DOHH2 (cell line): Measurements from ENCODE around the gene CUTC.
A peak's percentile ranks its signal among the peaks of the same experiment; 100 is the strongest.
"Not testable (repeated sequence)": the region's sequence is repeated elsewhere in the genome, so short reads cannot be mapped to it uniquely, and the experiment has no call there.

ENCODE experiments used
- H3F3A ChIP-seq: fragments of 200-600 bp; sonication (generic), shearing (Covaris generic); 2 replicates; pipeline ENCODE4 v1.6.0; 2016; ENCODE audit warnings: antibody characterized with exemption, mild to moderate bottlenecking; ENCODE audit not compliant: control insufficient read depth, insufficient read depth
- H3K27ac ChIP-seq: fragments of 200-600 bp; sonication (generic); 2 replicates; pipeline ENCODE4 v1.5.1; 2014; ENCODE audit warnings: low read depth, mild to moderate bottlenecking, low read length, moderate library complexity
- H3K27me3 ChIP-seq: fragments of 200-600 bp; sonication (generic); 2 replicates; pipeline ENCODE4 v1.6.1; 2014; ENCODE audit warnings: mild to moderate bottlenecking, low read length, mixed read lengths; ENCODE audit not compliant: control insufficient read depth
- H3K36me3 ChIP-seq: fragments of 200-600 bp; sonication (generic); 2 replicates; pipeline ENCODE4 v1.6.1; 2014; ENCODE audit warnings: mild to moderate bottlenecking, low read length, moderate library complexity, mixed read lengths; ENCODE audit not compliant: control insufficient read depth
- H3K4me1 ChIP-seq: fragments of 200-600 bp; sonication (generic); 2 replicates; pipeline ENCODE4 v1.6.1; 2014; ENCODE audit warnings: mild to moderate bottlenecking, low read length, mixed read lengths; ENCODE audit not compliant: control insufficient read depth
- H3K4me2 ChIP-seq: fragments of 200-600 bp; sonication (generic); 2 replicates; pipeline ENCODE4 v1.6.0; 2014; ENCODE audit warnings: mild to moderate bottlenecking, low read length, moderate library complexity
- H3K4me3 ChIP-seq: fragments of 200-600 bp; sonication (generic); 2 replicates; pipeline ENCODE4 v1.5.1; 2014; ENCODE audit warnings: mild to moderate bottlenecking, low read length, mixed read lengths
- H3K79me2 ChIP-seq: fragments of 200-600 bp; sonication (generic); 2 replicates; pipeline ENCODE4 v1.6.1; 2014; ENCODE audit warnings: mild to moderate bottlenecking, low read length, mixed read lengths; ENCODE audit not compliant: control insufficient read depth
- H3K9me2 ChIP-seq: fragments of 200-600 bp; sonication (generic); replicated peaks from 2 replicates; pipeline ENCODE4 v1.6.1; 2014; ENCODE audit warnings: mild to moderate bottlenecking, low read length, mixed read lengths; ENCODE audit not compliant: control insufficient read depth
- H3K9me3 ChIP-seq: fragments of 200-600 bp; sonication (generic); 2 replicates; pipeline ENCODE4 v1.6.1; 2014; ENCODE audit warnings: antibody characterized with exemption, low read length, mixed read lengths; ENCODE audit not compliant: control insufficient read depth, insufficient read depth
- H4K20me1 ChIP-seq: fragments of 200-600 bp; sonication (generic); 2 replicates; pipeline ENCODE4 v1.6.0; 2014; ENCODE audit warnings: low read depth, mild to moderate bottlenecking, antibody characterized with exemption, low read length, moderate library complexity; ENCODE audit not compliant: control insufficient read depth, insufficient read depth
- EZH2phosphoT487 ChIP-seq: fragments of 200-600 bp; sonication (generic); IDR thresholded peaks from 2 replicates; pipeline ENCODE4 v1.6.1; 2017; ENCODE audit warnings: borderline replicate concordance, mild to moderate bottlenecking, antibody characterized with exemption, low read length, moderate library complexity, mixed read lengths
- TF ChIP-seq, protein P1 (sequence below): fragments of 200-600 bp; sonication (generic); IDR thresholded peaks from one replicate; pipeline ENCODE4 v1.5.1; 2014; ENCODE audit warnings: antibody characterized with exemption, mild to moderate bottlenecking, low read depth, low read length; ENCODE audit not compliant: poor library complexity, severe bottlenecking

CUTC gene

DNA sequence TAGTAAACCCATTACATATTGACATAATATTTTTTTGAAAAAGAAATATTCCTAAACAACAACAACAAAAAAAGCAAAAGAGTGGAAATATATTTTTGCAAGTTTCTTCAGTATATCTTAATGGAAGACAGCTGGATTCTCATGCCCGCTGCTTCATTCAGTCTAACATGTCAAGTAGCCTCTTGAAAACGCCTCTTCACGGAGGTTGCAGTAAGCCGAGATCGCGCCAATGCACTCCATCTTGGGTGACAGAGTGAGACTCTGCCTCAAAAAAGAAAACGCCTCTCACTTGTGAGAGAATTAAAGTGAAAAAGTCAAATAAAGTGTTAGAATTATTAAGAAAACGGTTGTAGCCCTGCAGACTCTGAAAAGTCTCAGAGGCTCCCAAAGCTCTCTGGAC lies 1.3 kb downstream of the CUTC start:
- Histone ChIP-seq H3K4me1 (peaks cover 21% of the 10 kb centered on the region), H3K9me3 (no peaks in the 10 kb centered on the region), H3K36me3 (peaks cover 62% of the 10 kb centered on the region), H3K27ac (no peak overlapping the region), H3K9me2 (no peaks in the 10 kb centered on the region), H3K79me2 (peaks cover 70% of the 10 kb centered on the region), H3K4me2 (peak overlapping the region; percentile 86), H3K4me3 (peak overlapping the region; percentile 53), H4K20me1 (no peaks in the 10 kb centered on the region), H3F3A (no peaks in the 10 kb centered on the region), H3K27me3 (no peaks in the 10 kb centered on the region)
- TF ChIP-seq, protein P1, sequence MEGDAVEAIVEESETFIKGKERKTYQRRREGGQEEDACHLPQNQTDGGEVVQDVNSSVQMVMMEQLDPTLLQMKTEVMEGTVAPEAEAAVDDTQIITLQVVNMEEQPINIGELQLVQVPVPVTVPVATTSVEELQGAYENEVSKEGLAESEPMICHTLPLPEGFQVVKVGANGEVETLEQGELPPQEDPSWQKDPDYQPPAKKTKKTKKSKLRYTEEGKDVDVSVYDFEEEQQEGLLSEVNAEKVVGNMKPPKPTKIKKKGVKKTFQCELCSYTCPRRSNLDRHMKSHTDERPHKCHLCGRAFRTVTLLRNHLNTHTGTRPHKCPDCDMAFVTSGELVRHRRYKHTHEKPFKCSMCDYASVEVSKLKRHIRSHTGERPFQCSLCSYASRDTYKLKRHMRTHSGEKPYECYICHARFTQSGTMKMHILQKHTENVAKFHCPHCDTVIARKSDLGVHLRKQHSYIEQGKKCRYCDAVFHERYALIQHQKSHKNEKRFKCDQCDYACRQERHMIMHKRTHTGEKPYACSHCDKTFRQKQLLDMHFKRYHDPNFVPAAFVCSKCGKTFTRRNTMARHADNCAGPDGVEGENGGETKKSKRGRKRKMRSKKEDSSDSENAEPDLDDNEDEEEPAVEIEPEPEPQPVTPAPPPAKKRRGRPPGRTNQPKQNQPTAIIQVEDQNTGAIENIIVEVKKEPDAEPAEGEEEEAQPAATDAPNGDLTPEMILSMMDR: no peak
- TF ChIP-seq EZH2phosphoT487: no peak

GRCh38 chr10:99734111-99734510 lies 2.1 kb downstream of the CUTC start:
- not testable (repeated sequence) for H3K27ac ChIP-seq, H3K4me3 ChIP-seq
- H3K36me3 ChIP-seq: peaks cover 63% of the 10 kb centered on the region

GRCh38 chr10:99740260-99740659 lies 8.2 kb downstream of the CUTC start:
- peaks cover 4% of the 10 kb centered on the region; the same call in 1 of the 2 replicates for H3K4me1 ChIP-seq
- H3K9me2 ChIP-seq: no peaks in the 10 kb centered on the region
- H3K4me2 ChIP-seq: no peak overlapping the region
- H4K20me1 ChIP-seq: no peaks in the 10 kb centered on the region
- H3K36me3 ChIP-seq: peaks cover 92% of the 10 kb centered on the region
- no peak overlapping the region for H3K4me3 ChIP-seq
- H3K27ac ChIP-seq: no peak overlapping the region
- no peaks in the 10 kb centered on the region for H3K27me3 ChIP-seq
- H3K79me2 ChIP-seq: peaks cover 17% of the 10 kb centered on the region
- peaks cover 10% of the 10 kb centered on the region; the same call in 1 of the 2 replicates for H3K9me3 ChIP-seq
- no peaks in the 10 kb centered on the region for H3F3A ChIP-seq
- no peak for TF ChIP-seq EZH2phosphoT487
- TF ChIP-seq, protein P1: no peak

More at GRCh38 chr10:99734111-99734510, 2.1 kb downstream of the CUTC start:
- 0 out of 2 replicates have a peak overlapping the region, but pooled peaks have one; percentile 86 for H3K4me2 ChIP-seq
- peaks cover 70% of the 10 kb centered on the region for H3K79me2 ChIP-seq
- not testable (repeated sequence) for H4K20me1 ChIP-seq, H3K9me3 ChIP-seq, H3K27me3 ChIP-seq, H3K9me2 ChIP-seq, H3F3A ChIP-seq
- peaks cover 22% of the 10 kb centered on the region for H3K4me1 ChIP-seq

- no peak overlapping the region for H3K4me2 ChIP-seq
- H3K9me3 ChIP-seq: peaks cover 10% of the 10 kb centered on the region; the same call in 1 of the 2 replicates
- H3K4me1 ChIP-seq: peaks cover 4% of the 10 kb centered on the region; the same call in 1 of the 2 replicates
- H3K27me3 ChIP-seq: no peaks in the 10 kb centered on the region
- no peaks in the 10 kb centered on the region for H3K9me2 ChIP-seq
- H4K20me1 ChIP-seq: no peaks in the 10 kb centered on the region
- no peak overlapping the region for H3K4me3 ChIP-seq
- H3K27ac ChIP-seq: no peak overlapping the region
- TF ChIP-seq, protein P1: no peak
- no peak for TF ChIP-seq EZH2phosphoT487
- H3K36me3 ChIP-seq: peaks cover 96% of the 10 kb centered on the region
- H3K79me2 ChIP-seq: peaks cover 13% of the 10 kb centered on the region
- H3F3A ChIP-seq: no peaks in the 10 kb centered on the region
Measured at GRCh38 chr10:99740933-99741559, 9.0 kb downstream of the CUTC start.
